HG03039 (cell line): ENCODE results near the gene GDF7.

Experiments used
- ATAC-seq: cut with Tn5 transposase; IDR thresholded peaks from one replicate; pipeline ENCODE4 v1.9.1; 2021; ENCODE audit warnings: mild to moderate bottlenecking, moderate library complexity; ENCODE audit not compliant: unreplicated experiment

Gene GDF7

GRCh38 chr2:20671036-20671735 lies 4.2 kb downstream of the GDF7 start:
- no peak for ATAC-seq

- no peak for ATAC-seq
Measured at GRCh38 chr2:20671736-20672080, 4.8 kb downstream of the GDF7 start.

GRCh38 chr2:20672201-20672951 lies 5.4 kb downstream of the GDF7 start:
- ATAC-seq, result no peak

DNA sequence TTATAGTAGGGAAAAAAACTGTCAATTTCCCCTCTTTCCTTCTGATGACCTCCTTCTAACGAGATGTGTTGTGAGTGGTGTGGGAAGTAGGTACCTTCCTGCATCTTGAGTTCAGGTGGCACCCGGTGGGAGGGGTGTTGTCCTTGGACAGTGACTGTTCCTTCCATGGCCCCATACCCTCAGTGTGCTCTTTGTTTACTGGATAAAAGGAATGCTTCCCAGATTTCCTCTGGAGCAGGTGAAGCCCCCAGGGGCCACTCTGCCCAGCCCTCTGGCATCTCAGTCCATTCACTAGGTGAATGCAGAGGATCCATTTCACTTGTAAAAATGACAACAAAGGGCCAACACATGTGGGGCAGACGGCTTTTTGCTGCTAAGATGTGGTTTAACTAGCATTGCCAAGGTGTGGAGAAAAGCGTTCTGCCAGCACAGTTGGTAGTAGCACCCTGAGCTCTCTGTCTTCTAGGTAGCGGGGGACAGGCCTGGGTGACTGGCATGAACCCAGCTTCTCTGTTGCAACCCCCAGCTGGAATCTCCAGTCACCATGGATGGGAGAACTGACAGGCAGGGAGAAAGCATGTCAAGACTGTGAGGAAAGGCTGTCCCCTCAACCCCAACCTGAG lies 6.9 kb downstream of the GDF7 start:
- no peak for ATAC-seq

- ATAC-seq, result no peak
Measured at GRCh38 chr2:20674309-20674965, 7.5 kb downstream of the GDF7 start.

- ATAC-seq, result no peak
Measured at GRCh38 chr2:20674974-20675679, 8.2 kb downstream of the GDF7 start.

- ATAC-seq, result peak; percentile 76
Measured at GRCh38 chr2:20675701-20676352, 8.9 kb downstream of the GDF7 start.

DNA sequence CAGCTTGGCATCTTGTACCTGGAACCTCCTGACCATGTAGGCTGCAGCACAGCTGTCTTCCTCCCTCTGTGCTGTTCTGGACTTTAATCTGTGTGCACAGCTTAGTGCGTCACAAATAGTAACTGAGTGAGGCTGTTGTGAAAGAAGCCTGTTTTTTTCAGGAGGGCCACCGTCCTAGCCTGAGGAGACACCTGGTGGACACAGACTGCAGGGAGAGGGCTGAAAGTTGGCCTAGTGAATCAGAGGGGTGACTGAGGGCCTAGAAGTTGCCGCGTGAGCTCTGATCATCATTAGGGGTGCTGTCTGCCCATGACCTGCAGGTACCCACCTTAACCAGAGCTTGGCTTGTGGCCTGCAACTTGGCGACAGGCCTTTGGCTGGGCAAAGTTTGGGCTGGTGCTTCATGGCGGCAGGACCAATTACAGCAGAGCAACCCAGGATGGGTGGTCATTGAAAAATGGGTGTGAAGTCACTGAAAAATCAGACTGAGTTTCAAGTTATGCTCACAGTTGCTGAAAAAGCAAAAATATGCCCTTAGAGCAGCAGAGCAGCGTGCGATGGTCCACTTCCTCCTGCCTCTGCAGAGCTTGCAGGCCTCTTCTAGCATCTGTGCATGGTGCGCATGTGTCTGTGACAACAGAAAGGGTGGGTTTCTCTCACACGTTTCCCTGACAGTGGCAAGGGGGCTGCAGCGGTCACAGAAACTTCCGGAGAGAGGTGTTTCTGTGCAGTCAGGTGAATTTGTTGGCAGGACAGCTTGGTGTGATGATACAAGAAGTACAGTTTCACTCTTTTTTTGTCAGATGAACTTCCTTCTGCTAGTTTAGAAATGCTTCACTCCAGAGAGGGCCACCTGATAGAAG lies 9.6 kb downstream of the GDF7 start:
- peak; percentile 48 for ATAC-seq

DNA sequence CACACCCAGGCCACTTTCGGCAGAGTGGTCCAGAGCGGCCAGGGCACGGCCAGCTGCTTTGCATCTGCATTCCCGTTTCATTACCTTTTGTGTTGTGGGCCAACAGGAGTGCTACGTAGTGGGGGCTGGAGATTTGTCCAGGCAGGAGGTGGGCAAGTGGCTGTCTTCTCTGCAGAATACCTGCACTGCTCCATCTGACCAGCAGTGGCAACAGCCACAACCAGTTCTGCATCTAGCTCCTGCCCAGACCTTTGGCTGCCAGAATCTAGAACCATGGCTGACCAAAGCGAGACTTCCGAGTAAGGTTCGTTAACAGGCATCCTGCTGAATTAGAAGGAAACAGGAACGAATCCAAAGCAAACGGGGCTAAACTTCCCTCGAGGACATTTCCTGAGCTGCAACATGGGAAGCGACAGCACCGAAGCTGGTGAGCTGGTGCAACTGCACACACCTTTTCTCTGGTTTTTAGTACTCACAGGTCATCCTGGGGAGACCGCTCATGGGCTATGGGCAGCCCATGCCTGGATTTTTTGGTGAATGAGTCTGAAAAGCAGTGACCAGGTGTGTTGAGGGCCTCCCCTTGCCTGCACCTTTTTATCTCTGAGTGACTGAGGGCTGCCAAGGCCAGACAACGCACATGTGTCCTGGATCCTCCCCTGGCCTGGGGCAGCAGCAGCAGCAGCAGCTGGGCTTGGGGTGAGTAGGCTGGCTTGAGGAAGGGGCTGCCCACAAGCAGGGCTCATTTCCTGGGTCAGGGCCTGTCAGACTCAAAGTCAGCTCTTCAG lies 10.5 kb downstream of the GDF7 start:
- peak; percentile 23 for ATAC-seq

DNA sequence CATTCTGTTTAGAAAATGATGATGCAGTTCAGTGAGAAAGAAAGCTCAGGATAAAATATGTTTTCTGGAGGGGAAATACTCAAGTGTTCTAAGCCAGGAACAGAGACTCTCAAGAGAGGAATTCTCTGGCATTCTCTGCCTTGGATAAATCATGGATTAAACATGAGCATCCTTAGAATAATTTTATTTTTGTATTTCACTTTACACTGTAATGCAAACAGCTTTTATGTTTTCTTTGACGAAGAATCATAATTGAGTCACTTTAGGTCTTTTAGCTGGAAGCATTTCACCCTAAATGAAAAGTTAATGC lies 11.1 kb downstream of the GDF7 start:
- ATAC-seq, result no peak

- no peak for ATAC-seq
Measured at GRCh38 chr2:20678780-20679179, 11.8 kb downstream of the GDF7 start.

GRCh38 chr2:20680744-20681375 lies 13.9 kb downstream of the GDF7 start:
- ATAC-seq, result no peak

- no peak for ATAC-seq
Measured at GRCh38 chr2:20682167-20682920, 15.4 kb downstream of the GDF7 start.

DNA sequence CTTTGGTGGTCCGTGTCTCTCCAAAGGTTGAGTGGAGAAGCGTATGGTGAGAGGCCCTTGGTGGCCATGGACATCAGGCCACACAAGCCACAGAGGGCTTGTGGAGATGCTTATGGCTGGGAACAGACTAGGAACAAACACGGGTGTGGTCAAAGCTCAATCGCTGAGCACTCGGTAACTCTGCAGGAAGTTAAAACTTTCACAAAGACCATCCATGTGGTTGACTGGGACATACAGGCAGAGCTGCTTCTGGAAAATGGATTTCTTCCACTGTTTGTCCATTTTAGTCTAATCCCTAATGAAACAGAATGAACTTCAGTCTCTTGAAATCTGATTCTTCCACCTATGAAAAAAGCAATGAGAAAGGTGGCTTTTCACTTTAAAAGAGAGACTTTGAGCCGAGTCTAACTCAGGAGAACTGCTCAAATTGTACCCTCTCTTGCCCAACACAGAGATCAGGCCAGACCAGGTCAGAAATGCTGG lies 17.7 kb downstream of the GDF7 start:
- ATAC-seq, result no peak

GRCh38 chr2:20687260-20687832 lies 20.4 kb downstream of the GDF7 start:
- ATAC-seq, result no peak

- ATAC-seq, result no peak
Measured at GRCh38 chr2:20689428-20690264, 22.7 kb downstream of the GDF7 start.
